Superior temporal gyrus (tissue), 1 donor: ENCODE results near the gene SAMD13.

Source experiments
- DNase-seq: peaks from one replicate; pipeline ENCODE4 v3.0.0-alpha.2; 2016; ENCODE audit errors: extremely low spot score

Gene SAMD13

GRCh38 chr1:84370831-84371394 lies 69.4 kb downstream of the SAMD13 start:
- DNase-seq: peak; percentile 36

- DNase-seq: no peak
Measured at GRCh38 chr1:84373436-84374141, 72.1 kb downstream of the SAMD13 start.

- DNase-seq: peak; percentile 78
Measured at GRCh38 chr1:84374991-84375696, 73.6 kb downstream of the SAMD13 start.

- peak; percentile 16 for DNase-seq
Measured at GRCh38 chr1:84376000-84376910, 74.7 kb downstream of the SAMD13 start.

- DNase-seq: peak; percentile 58
Measured at GRCh38 chr1:84377480-84378095, 76.1 kb downstream of the SAMD13 start.

GRCh38 chr1:84379138-84379916 lies 77.8 kb downstream of the SAMD13 start:
- DNase-seq: no peak

GRCh38 chr1:84379917-84380180 lies 78.3 kb downstream of the SAMD13 start:
- DNase-seq: no peak

GRCh38 chr1:84382127-84382526 lies 80.6 kb downstream of the SAMD13 start:
- no peak for DNase-seq

GRCh38 chr1:84385347-84385746 lies 83.8 kb downstream of the SAMD13 start:
- DNase-seq: no peak

GRCh38 chr1:84386716-84387479 lies 85.4 kb downstream of the SAMD13 start:
- no peak for DNase-seq

- peak; percentile 52 for DNase-seq
Measured at GRCh38 chr1:84387480-84388163, 86.1 kb downstream of the SAMD13 start.

- no peak for DNase-seq
Measured at GRCh38 chr1:84390226-84390625, 88.7 kb downstream of the SAMD13 start.

- no peak for DNase-seq
Measured at GRCh38 chr1:84398175-84399155, 97.0 kb downstream of the SAMD13 start, which contains the start of gene DNASE2B. TSS of gene DNASE2B (plus strand) at chr1:84398484. CDS start at chr1:84398565, 81 bp downstream.
